Measurements from ENCODE around the gene CACNA2D4. TPM values are rescaled to one million over a fixed set of nuclear protein-coding genes. Genes with fewer than 3 reads are reported as not detected.

Gene CACNA2D4
- total RNA-seq, 1 donor = 0.27 TPM

GRCh38 chr12:1816730-1817348 is 101.6 kb downstream of the CACNA2D4 start:
- no peak for DNase-seq (ENCODE audit: low read depth)
- no peak for TF ChIP-seq CTCF (IDR thresholded peaks at IDR 0.05; ENCODE audit: insufficient read depth, low read length)
- no peak overlapping the region for H3K4me3 ChIP-seq (ENCODE audit: low read depth, low read length)

GRCh38 chr12:1815814-1816729 is 102.4 kb downstream of the CACNA2D4 start:
- no peak overlapping the region for H3K4me3 ChIP-seq (ENCODE audit: low read depth, low read length)
- no peak for TF ChIP-seq CTCF (IDR thresholded peaks at IDR 0.05; ENCODE audit: insufficient read depth, low read length)
- no peak for DNase-seq (ENCODE audit: low read depth)

DNA sequence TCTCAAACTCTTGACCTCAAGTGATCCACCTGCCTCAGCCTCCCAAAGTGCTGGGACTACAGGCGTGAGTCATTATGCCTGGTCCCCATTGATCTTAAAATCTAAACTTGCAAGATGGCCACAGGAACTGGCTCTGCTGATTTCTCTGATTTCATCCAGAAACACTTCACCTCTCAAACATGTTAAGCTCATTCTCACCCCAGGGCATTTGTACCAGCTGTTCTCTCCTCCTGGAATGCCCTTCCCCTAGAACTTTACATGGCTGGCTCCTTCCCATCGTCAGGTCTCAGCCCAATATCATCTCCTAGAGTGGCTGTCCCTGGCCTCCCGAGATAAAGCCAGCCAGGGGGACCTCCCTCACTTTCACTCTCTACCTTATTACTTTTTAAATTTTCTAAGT is 103.3 kb downstream of the CACNA2D4 start:
- no peak overlapping the region for H3K4me3 ChIP-seq (ENCODE audit: low read depth, low read length)
- TF ChIP-seq CTCF (IDR thresholded peaks at IDR 0.05; ENCODE audit: insufficient read depth, low read length) = no peak

DNA sequence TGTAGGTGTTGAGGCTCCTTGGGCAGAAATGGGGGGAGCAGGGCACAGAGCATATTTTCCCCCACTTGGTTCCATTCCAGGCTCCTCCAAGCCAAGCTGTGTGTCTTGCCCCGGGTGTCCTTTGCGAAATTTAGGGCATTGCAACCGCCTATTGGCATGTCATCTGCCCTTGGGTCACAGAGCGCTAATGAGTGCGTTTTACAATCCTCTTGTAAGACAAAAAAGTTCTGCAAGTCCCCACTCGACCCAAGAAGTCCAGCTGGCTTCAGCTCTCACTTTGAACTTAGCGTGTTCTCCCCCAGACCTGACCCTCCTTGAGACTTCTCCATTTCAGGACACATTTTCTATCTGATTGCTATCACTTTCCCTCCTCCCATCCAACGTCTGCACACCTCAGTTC is 104.2 kb downstream of the CACNA2D4 start:
- H3K4me3 ChIP-seq (ENCODE audit: low read depth, low read length) = no peak overlapping the region
- DNase-seq (ENCODE audit: low read depth) = no peak
- no peak for TF ChIP-seq CTCF (IDR thresholded peaks at IDR 0.05; ENCODE audit: insufficient read depth, low read length)

More for the DNA sequence above, 103.3 kb downstream of the CACNA2D4 start:
- DNase-seq (ENCODE audit: low read depth) = no peak

- H3K4me3 ChIP-seq (ENCODE audit: low read depth, low read length) = no peak overlapping the region
- TF ChIP-seq CTCF (IDR thresholded peaks at IDR 0.05; ENCODE audit: insufficient read depth, low read length) = no peak
- peak; percentile 32 for DNase-seq (ENCODE audit: low read depth)
Observed at GRCh38 chr12:1812650-1813302, 105.7 kb downstream of the CACNA2D4 start.

- DNase-seq (ENCODE audit: low read depth) = no peak
- TF ChIP-seq CTCF (IDR thresholded peaks at IDR 0.05; ENCODE audit: insufficient read depth, low read length) = no peak
- H3K4me3 ChIP-seq (ENCODE audit: low read depth, low read length) = no peak overlapping the region
Observed at GRCh38 chr12:1811948-1812291, 106.5 kb downstream of the CACNA2D4 start.
